Inflammatory macrophage treated with lipopolysaccharide for 1 hour (primary cell): Measurements from ENCODE around the gene FAM89B.

Experiments used
- DNase-seq, 2 donors: peaks; one replicate each; pipeline ENCODE4 v3.0.0-alpha.2; 2020 to 2022

Gene FAM89B

DNA sequence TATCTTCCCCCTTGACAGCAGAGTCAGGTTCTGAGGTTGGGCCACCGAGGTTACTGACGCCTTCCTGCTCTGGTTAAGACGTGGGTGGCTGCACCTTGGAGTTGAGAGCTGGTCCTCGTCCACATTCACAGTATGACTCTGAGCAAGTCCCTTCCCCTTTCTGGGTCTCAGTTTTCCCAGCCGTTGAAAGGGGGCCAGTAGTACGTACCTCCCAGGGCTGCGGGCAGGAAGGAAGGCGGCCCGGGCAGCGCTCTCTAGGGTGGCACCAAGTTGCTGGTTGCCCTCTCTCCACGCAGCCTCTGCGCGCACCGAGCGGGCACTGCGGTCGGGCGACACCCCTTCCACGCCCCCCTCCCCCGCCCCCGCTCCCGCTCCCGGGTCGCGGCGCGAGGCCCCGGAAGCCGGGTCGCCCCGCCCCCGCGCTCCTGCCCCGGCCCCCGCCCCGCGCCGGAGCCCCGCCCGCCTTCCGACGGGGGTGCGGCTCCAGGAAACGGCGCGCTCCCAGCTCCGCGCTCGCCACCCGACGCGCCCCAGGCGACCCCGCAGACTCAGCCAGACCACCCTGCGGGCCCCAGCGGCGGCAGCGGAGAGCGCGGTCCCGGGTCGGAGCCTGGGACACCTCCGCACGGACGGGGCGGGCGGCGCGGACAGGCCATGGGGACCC, 3.4 kb downstream of the FAM89B start, which contains the start of gene EHBP1L1:
Gene EHBP1L1 (plus strand): TSS at position 486 of the 664 bp plus-strand sequence. CDS start 250 bp downstream, outside the sequence.
- peak; percentile 74 to 85 for DNase-seq

DNA sequence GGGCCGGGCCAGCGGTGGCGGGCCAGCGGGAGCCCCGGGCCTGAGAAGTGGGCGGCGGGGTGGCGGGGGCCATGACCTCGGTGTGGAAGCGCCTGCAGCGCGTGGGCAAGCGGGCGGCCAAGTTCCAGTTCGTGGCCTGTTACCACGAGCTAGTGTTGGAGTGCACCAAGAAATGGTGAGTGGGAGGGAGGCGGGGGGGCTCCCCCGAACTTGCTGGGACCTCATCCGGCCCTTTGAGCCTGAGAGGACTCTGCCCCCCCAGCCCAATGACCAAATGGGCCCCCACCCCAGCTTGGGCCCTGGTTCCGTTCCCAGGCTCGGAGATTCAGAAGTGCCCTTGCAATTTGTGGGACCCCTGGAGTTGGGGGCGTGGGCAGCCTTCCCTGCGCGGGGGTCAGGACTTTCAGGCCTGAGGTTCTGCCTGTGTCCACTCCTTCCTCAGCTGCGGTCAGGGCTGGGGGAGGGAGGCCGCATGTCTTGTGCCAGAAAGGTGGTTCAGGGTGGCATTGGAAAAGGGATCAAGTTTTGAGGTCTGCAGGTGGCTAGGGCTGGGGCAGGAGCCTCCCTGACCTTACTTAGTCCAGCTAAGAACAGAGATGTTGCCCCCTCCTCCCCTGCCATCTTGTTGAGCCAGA, 4.0 kb downstream of the FAM89B start:
- DNase-seq = peak; percentile 58 to 68

DNA sequence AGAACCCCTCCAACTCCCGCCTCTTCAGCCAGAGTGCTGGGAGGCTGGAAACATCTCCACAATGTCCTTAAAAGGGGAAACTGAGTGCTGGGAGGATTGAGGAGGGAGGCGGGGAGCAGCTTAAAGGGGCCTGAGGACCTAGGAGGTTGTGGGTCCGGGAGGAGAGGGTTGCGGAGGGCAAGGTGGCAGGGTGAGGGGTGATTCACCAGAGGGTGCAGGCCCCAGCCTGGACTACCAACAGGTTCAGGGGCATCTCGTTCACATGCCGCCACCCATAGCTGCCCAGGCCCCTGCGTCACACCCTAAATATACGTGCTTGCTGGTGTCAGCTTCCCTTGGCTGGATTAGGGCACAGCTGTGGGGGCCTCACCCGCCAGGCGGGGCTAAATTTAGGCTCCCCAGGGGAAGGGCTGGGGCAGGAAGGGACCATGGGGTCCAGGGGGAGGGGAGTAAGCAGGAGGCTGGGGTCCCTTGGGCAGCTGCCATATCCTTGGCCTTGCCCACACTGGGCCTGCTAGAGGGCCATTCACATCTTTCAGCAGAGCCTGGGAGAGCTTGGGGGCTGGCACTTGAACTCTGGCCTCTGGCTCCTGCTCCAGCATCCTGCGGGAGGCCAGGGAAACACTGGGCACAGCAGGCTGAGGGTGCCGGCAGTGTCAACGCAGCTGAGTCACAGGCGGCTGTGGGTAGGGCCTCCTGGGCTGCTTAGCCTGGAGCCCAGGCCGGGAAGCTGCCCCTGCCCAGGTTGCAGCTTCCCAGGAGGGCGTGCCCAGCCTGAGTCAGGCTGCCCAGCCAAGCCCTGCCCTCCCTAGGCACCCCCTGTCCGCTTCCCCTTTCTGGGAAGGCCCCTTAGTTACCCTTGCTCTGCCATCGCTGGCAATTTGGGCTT, 4.8 kb downstream of the FAM89B start:
- peak; percentile 88 to 96 for DNase-seq

DNA sequence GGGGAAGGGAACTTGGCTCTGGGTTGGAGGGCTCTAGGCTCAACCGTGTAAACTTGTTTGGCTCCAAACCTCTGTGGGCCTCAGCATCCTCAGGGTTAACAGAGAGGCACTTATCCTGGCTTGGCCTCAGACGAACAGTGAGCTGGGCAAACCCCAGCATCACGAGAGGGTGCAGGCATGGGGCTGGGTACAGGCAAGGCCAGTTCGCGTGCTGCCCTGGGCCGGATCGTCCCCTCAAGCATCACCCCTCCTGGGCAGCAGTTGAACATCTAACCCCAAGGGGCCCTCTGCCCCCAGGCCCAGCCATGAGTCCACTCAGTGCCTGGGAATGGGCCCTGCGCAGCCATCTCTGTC, 5.4 kb downstream of the FAM89B start:
- DNase-seq = no peak

DNA sequence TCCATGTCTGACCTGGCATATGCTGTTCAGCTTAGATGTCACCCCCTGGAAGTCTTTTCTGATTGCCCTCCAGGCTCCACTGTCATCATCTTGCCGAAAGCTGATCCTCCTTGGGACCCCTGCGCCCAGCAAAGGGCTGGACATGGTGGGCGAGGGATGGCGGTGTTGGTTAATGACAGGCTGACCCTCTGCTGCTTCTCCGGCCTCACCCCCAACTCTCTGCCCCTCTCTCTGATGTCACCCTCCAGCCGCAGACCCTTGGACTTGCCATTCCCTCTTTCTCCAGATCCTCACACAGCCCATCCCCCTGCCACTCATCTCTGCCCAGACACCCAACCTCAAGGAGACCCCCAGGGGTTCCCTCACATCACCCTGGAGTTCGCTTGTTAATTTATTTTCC, 5.8 kb downstream of the FAM89B start:
- DNase-seq = no peak

DNA sequence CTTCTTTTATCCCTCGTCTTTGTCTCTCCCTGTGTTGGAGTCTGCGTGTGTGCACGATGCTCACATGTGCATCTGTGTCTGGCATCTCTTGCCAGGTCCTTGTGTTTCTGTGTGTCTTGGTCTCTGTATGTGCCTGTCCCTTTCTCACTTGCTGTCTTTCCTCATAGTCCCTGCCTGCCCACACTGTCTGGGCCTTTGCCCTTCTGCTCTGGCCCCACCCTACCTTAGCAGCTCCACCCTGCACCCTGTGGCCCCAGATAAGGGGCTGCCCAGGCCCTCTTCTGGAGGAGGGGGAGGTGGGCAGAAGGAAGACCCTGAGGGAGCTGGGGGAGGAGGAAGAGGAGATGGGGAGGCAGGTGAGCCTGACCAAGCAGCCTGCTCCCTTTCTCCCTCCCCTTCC, 6.3 kb downstream of the FAM89B start:
- DNase-seq = no peak

DNA sequence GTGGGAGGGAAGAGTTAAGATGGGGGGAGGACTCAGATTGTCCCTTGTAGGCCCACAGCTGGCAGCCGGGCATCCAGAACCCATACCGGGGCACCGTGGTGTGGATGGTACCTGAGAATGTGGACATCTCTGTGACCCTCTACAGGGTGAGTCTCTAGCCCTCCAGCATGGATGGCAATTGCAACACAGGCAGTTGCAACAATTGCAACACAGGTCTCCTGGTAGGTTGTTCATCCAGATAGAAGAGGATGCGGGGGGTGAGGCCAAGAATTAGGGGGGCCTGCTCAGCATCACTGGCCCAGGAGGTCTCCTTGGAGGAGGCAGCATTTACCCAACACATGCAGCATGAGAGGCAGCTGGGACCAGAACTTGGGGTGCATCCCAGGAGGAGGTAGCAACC, 7.0 kb downstream of the FAM89B start:
- no peak for DNase-seq

DNA sequence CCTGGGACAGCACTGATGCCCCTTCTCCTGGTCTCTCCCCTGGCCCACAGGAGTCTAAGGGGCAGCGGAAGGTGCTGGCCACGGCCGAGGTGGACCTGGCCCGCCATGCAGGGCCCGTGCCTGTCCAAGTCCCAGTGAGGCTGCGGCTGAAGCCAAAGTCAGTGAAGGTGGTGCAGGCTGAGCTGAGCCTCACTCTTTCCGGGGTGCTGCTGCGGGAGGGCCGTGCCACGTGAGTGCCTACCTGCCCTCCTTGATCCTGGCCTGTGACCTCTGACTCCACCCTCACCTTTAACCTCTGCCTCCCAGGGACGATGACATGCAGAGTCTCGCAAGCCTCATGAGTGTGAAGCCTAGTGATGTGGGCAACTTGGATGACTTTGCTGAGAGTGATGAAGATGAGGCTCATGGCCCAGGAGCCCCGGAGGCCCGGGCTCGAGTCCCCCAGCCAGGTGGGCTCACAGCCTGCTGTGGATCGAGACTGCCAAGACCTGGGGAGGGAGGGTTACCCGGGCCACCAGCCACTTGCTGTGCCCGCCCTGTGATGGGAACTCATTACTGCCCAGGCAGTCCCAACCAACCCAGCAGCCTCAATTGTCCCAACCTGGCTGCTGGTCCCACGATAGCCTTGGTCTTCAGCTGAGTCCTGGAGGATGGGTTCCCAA, 7.8 kb downstream of the FAM89B start:
- no peak for DNase-seq

DNA sequence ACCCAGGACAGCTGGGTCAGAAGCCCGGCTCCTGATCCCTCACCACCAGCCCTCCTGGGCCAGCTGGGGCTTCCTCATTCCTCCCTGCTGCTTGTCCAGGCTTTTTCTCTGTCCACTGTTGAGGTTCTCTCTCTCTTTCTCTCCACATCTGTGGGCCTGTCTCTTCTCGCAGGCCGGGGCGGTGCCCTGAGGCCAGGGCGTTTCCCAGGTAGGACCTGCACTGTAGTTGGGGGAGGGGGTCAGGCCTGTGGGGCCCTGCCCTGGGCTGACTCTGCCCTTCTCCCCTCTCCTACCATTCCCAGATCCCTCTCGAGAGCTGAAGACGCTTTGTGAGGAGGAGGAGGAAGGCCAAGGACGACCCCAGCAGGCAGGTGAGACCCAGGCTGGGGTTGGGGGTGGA, 8.4 kb downstream of the FAM89B start:
- no peak for DNase-seq

DNA sequence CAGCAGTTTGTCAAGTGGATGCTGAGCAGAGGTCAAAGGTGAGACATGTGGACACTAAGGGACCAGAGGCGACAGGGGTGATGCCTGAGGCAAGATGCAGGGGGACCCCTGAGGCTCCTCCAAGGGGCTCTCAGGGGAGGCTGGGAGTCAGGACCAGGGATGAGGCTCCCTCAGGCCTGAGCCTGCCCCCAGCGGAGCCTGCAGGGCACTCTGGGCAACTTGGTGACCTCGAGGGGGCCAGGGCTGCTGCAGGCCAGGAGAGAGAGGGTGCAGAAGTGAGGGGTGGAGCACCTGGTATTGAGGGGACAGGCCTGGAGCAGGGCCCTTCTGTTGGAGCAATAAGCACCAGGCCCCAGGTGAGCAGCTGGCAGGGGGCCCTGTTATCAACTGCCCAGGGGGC, 9.6 kb downstream of the FAM89B start:
- DNase-seq = no peak

DNA sequence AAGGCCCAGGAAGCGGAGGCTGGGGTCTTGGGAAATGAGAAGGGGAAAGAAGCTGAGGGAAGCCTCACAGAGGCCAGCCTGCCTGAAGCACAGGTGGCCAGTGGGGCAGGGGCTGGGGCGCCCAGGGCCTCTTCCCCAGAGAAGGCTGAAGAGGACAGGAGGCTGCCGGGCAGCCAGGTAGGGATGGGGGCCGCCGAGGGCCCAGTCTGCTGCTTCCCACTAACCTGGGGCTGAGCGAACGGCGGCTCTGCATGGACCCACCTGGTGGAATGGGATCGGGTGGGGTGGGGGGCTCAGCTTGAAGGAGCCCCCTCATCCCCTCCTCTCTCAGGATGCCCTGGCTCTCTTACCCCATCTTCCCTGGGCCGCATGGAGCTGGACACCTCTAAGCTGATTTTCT, 11.3 kb downstream of the FAM89B start:
- no peak for DNase-seq

DNA sequence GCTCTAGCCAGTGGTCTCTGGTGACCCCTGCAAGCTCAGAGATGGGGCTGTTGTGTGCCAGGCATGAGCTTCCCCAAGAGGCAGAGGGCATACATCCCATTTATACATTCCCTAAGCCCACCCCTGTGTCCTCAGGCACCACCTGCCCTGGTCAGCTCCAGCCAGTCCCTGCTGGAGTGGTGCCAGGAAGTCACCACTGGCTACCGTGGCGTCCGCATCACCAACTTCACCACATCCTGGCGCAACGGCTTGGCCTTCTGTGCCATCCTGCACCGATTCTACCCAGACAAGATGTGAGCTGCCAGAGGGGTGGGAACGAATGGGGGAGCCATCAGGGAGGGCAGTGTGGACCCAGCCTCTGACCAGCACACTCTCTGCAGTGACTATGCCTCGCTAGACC, 11.8 kb downstream of the FAM89B start:
- DNase-seq = no peak

DNA sequence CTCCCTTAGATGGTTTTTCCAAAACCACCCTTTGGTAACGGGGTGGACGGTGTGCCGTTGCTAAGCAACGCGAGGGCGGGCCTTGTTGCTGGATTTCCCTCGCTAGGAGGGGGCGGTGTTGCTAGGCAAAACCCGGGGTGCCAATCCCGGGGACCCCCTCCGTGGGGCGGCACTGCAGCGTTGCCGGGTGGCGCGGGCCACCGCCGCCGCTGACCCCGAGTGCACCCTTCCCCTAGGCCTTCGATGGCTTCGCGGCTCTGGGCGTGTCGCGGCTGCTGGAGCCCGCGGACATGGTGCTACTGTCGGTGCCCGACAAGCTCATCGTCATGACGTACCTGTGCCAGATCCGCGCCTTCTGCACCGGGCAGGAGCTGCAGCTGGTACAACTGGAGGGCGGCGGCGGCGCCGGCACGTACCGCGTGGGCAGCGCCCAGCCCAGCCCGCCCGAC, 12.4 kb downstream of the FAM89B start:
- DNase-seq = no peak

DNA sequence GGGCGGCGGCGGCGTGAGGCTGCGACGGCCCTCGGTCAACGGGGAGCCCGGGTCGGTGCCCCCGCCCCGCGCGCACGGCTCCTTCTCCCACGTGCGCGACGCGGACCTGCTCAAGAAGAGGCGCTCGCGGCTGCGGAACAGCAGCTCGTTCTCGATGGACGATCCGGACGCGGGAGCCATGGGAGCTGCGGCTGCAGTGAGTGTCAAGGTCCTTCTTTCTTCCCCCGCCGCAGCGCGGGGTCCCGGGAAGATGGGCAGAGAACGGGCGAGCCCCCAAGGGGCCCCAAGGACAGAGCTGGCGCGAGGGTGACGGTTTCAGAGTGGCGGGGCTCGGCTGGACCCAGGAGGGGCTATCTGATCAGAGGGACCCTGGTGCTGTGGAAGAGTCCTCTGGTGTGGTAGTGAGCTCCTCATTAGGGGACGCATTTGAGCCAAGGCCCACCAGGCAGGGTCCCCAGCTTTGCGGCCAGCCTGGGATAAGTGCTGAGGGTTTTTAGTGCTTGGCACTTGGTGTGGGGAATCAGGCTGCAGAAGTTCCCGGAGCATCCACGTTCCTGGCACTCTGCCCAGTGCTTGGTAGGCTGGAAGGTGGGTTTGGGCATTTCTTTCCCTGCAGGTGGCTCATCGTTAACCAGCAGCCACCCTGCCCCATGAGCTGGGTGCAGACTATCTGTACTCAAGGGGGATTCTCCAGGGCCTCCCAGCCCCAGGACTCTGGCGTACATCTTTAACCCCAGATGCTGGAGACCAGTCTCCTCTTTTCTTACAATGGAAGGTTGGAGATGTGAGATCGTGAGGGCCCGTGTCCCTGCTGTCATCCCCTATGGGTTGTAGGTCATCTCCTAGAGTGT, 13.3 kb downstream of the FAM89B start:
- DNase-seq = no peak

DNA sequence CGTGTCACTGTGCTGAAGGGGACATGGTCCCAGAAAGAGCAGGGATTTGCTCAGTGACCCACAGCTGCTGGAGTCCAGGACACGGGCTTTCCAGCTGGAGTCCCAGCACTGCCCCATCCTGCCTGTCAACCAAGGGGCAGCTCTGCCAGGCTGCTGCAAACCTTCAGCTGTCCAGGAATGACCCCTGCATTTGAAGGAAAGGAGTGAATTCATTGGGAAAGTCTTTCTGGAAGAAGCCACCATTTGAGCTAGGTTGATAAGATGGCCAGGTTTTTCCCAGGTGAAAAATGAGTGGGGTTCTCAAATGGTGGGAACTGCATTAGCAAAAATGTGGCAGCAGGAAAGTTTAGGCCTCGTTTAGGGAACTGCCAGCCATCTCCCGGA, 13.9 kb downstream of the FAM89B start:
- no peak for DNase-seq

DNA sequence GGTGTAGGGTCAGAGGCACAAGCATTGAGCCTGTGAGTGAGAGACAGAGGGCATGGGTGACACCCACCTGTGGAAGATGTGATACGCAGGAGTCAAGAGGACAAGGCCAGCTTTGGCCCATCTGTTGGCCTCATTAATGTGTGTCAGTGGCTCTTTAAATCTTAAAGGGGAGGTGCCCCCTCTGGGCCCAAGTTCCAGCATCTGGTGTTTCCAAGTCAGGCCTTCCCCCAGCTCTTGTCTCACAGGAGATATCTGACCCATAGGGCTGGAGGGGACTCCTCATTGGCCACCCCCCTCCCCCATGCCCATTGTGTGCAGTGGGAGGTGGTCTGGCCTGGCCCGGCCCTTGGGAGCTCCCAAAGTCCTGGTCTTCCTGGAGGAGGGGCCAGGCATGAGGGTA, 14.3 kb downstream of the FAM89B start:
- DNase-seq = peak in 1 of 2 donors; percentile 65

DNA sequence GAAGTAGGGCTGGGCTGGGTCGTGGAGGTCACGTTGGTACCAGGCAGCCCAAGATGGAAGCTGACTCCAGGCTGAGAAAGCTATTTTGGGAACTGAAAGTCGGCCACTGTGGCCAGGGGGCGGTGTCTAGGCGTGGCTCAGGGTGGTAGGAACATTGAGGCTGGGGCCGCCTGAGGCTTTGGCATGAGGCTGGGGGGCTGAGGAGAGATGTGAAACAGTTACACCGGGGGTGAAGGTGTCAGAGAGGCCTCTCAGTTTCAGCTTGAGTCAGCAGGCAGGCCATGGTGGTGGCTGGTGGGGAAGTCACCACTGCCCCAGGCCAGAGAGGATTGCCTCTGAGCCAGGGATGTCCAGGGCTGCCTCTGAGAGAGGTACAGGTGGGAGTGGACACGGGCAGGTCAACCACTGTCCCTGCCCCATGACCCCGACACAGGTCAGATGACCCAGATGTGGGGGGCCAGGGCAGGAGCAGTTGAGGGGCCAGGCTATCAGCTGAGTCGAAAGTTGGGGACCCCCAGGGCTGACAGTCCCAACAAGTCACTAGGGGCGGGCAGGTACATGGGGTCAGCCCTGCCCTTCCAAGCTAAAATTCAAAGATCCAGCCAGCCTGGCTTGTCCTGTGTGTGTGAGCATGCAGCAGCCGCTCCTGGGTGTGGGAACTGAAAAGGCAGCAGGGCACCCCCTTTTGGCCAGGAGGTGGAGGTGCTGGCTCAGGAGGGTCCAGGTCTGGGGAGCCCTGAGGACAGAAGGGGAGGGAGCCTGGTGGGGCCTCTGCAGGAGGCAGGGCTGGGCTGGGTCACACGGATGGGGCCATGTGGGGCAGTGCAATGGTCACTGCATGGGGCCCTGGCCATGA, 16.1 kb downstream of the FAM89B start:
- peak; percentile 64 to 74 for DNase-seq

DNA sequence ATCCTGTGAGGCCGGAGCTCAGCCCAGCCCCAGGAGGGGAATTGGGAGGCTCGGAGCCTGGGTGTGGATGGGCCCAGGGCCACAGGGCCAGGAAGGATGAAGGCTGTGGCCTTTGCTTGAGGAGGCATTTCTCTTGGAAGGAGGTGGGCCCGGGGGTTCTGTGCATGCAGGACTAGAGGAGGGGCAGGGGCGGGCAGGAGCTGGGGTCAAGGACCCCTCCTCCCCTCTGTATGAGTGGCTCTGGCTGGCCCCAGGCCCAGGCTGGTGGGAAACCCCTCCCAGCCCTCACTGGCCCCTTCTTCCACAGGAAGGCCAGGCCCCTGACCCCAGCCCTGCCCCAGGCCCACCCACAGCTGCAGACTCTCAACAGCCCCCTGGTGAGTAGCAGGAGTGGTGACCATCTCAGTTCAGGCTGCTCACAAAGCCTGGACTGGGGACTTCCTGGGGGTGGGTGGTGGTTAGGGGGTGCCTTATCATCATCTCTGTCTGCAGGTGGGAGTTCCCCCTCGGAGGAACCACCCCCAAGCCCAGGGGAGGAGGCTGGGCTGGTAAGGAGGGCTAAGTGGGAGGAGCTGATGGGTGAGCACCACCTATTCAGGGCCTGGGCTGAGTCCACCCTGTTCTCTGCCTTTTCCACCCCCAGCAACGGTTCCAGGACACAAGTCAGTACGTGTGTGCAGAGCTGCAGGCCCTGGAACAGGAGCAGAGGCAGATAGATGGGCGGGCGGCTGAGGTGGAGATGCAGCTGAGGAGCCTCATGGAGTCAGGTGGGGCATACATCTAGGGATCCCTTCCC, 17.3 kb downstream of the FAM89B start:
- DNase-seq = no peak

DNA sequence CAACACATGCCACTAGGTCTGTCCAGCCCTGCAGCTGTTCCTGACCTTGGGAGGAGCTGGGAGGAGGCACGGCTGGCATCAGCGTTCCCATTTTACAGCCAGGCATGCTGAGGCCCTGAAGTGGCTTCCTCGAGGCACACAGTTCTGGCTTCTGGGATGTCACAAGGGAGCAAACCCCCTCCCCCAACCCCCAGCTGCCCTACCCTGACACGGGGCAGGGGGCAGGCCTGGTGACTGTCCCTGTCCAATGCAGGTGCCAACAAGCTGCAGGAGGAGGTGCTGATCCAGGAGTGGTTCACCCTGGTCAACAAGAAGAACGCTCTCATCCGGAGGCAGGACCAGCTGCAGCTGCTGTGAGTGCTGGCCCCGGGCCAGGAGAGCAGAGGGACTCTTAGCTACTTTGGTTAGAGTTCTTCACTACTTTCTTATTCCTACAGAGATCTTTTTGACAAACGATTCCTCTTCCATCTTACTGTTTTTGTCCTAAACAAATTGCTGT, 18.0 kb downstream of the FAM89B start:
- no peak for DNase-seq
